ENCODE data around the gene VSTM1.

GRCh38 chr19:54047616-54048015 lies 16.1 kb downstream of the VSTM1 start:
- TF ChIP-seq CTCF (IDR thresholded peaks at IDR 0.05) (no peak), POLR2AphosphoS5 (IDR thresholded peaks at IDR 0.05) (no peak)

All from breast epithelium (tissue), 3 donors.